Upper lobe of right lung (tissue), 1 donor: ENCODE measurements around the gene KRT4. TPM values are rescaled to one million over a fixed set of nuclear protein-coding genes. Genes with fewer than 3 reads are reported as not detected.
A peak's percentile ranks its signal among the peaks of the same experiment; 100 is the strongest.

Experiments used
- ATAC-seq: fragments of 200-7000 bp; cut with Tn5 transposase; one replicate; pipeline ENCODE4 v1.9.1; 2020; ENCODE audit warnings: mild to moderate bottlenecking, moderate library complexity
- DNase-seq: peaks from one replicate; pipeline ENCODE4 v3.0.0-alpha.2; 2020
- H3K27ac ChIP-seq: fragments of 200-600 bp; one replicate; pipeline ENCODE4 v1.8.0; 2022
- H3K27me3 ChIP-seq: fragments of 200-600 bp; one replicate; pipeline ENCODE4 v1.8.0; 2022; ENCODE audit warnings: mild to moderate bottlenecking
- H3K36me3 ChIP-seq: fragments of 200-600 bp; one replicate; pipeline ENCODE4 v1.8.0; 2022
- H3K4me1 ChIP-seq: fragments of 200-600 bp; one replicate; pipeline ENCODE4 v1.8.0; 2022
- H3K4me3 ChIP-seq: fragments of 200-600 bp; one replicate; pipeline ENCODE4 v1.8.0; 2022; ENCODE audit warnings: mild to moderate bottlenecking
- H3K9me3 ChIP-seq: fragments of 200-600 bp; one replicate; pipeline ENCODE4 v1.8.0; 2022
- intact Hi-C: fragments of 100-400 bp; cut with DNase I; formaldehyde crosslinking; loops from one replicate; pipeline ENCODE4 v1.11.0; 2022
- total RNA-seq: library from RNA; stranded (reverse); fragmentation: NEBNext Ultra II Directional; extraction: Animal tissue kit (Norgen Biotek cat#: 25700); gene quantifications from one replicate; pipeline ENCODE4 v1.2.1, GENCODE V29; 2021
- TF ChIP-seq, protein P1 (sequence below): fragments of 200-600 bp; IDR thresholded peaks from one replicate; pipeline ENCODE4 v1.8.0; 2022; ENCODE audit warnings: antibody characterized with exemption
- donor health status: DM: no; HTN: yes; CAD: no; lungs with severe emphysema.

The KRT4 gene
- total RNA-seq, 1 donor from 2014 or later: 6.8 TPM

GRCh38 chr12:52782502-52782901 lies 31.4 kb downstream of the KRT4 start:
- no peak for ATAC-seq
- intact Hi-C loops: no loop called here

GRCh38 chr12:52781399-52782082 lies 32.4 kb downstream of the KRT4 start:
- TF ChIP-seq, protein P1, sequence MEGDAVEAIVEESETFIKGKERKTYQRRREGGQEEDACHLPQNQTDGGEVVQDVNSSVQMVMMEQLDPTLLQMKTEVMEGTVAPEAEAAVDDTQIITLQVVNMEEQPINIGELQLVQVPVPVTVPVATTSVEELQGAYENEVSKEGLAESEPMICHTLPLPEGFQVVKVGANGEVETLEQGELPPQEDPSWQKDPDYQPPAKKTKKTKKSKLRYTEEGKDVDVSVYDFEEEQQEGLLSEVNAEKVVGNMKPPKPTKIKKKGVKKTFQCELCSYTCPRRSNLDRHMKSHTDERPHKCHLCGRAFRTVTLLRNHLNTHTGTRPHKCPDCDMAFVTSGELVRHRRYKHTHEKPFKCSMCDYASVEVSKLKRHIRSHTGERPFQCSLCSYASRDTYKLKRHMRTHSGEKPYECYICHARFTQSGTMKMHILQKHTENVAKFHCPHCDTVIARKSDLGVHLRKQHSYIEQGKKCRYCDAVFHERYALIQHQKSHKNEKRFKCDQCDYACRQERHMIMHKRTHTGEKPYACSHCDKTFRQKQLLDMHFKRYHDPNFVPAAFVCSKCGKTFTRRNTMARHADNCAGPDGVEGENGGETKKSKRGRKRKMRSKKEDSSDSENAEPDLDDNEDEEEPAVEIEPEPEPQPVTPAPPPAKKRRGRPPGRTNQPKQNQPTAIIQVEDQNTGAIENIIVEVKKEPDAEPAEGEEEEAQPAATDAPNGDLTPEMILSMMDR: no peak
- H3K36me3 ChIP-seq: no peaks in the 10 kb centered on the region
- peaks cover 42% of the 10 kb centered on the region for H3K27me3 ChIP-seq
- ATAC-seq (no peak), DNase-seq (no peak)
- H3K4me1 ChIP-seq: no peaks in the 10 kb centered on the region
- intact Hi-C loops: no loop called here
- H3K27ac ChIP-seq: no peak overlapping the region
- H3K9me3 ChIP-seq: no peaks in the 10 kb centered on the region
- H3K4me3 ChIP-seq: no peak overlapping the region

More at GRCh38 chr12:52782502-52782901, 31.4 kb downstream of the KRT4 start:
- DNase-seq: no peak
- no peaks in the 10 kb centered on the region for H3K9me3 ChIP-seq
- H3K36me3 ChIP-seq: no peaks in the 10 kb centered on the region
- no peak overlapping the region for H3K4me3 ChIP-seq
- peaks cover 38% of the 10 kb centered on the region for H3K27me3 ChIP-seq
- no peaks in the 10 kb centered on the region for H3K4me1 ChIP-seq
- H3K27ac ChIP-seq: no peak overlapping the region
- TF ChIP-seq, protein P1: no peak

DNA sequence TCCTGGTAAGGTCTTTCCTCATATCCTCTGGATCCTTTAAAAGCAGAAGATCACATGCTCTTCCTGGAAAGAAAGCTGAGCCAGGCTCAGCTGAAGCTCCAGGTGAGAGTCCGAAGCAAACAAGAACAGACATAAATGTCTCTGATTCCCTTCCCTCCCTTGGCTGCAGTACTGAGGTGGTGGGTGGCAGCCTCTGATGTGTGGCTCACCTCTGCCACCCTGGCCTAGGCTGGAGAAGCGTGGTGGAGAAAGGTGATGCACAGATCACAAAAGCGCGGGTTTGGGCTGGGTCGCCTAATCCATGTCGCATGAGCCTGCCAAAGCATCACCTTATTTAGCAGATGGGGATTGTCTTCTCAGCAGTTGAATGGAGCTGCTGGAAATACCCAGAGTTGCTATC lies 34.0 kb downstream of the KRT4 start:
- no peak for ATAC-seq
- Histone ChIP-seq H3K27me3 (peaks cover 42% of the 10 kb centered on the region), H3K27ac (no peak overlapping the region), H3K9me3 (no peaks in the 10 kb centered on the region), H3K4me1 (no peaks in the 10 kb centered on the region), H3K36me3 (no peaks in the 10 kb centered on the region), H3K4me3 (no peak overlapping the region)
- no peak for DNase-seq
- TF ChIP-seq, protein P1: no peak
- intact Hi-C loops: no loop called here

DNA sequence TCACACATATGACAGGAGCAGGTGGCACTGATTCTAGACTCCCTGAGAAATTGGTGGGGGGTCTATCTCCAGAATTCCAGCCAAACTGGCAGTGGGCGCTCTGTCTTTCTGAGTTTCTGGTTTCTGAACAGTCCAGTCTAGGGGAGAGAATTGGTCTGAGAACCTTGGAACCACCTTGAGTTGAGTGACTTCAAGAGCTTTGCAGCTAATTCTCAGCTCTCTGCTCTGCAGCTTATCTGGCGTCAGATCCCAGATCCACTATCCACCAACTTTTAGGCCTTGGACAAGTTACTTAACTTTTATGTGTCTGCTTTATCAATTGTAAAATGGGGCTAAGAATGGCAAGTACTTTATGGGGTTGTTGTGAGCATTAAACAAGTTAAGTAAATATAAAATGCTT lies 35.1 kb downstream of the KRT4 start:
- ATAC-seq: no peak
- no peak for DNase-seq
- Histone ChIP-seq H3K9me3 (no peaks in the 10 kb centered on the region), H3K4me3 (no peak overlapping the region), H3K4me1 (no peaks in the 10 kb centered on the region), H3K27ac (no peak overlapping the region), H3K36me3 (no peaks in the 10 kb centered on the region), H3K27me3 (peaks cover 36% of the 10 kb centered on the region)
- intact Hi-C loops: no loop called here
- TF ChIP-seq, protein P1: no peak

DNA sequence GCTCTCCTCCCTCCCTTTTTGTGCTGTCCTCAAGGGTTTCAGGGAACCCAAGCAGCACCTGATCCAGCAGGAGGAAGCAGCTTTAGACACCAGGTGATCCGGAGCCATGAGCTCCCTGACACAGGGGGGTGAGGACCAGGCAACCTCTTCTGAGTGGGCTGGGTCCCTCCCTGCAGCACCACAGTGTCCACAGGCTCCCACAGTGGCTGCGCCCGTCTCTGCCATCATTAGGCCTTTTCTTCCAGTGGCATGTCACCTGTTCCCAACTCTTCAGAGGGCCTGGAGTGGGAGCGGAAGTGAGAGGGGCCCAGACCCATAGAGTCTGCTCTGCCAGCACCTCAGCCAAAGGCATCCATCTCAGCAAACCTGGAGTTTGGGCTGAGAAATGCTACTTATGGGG lies 36.4 kb downstream of the KRT4 start:
- no peak for ATAC-seq
- H3K27me3 ChIP-seq: peaks cover 27% of the 10 kb centered on the region
- no peaks in the 10 kb centered on the region for H3K9me3 ChIP-seq
- intact Hi-C loops: no loop called here
- no peak overlapping the region for H3K4me3 ChIP-seq
- TF ChIP-seq, protein P1: no peak
- peak; percentile 42 for DNase-seq
- no peaks in the 10 kb centered on the region for H3K36me3 ChIP-seq
- H3K4me1 ChIP-seq: no peaks in the 10 kb centered on the region
- H3K27ac ChIP-seq: no peak overlapping the region
